SU-DHL-6 (cell line): ENCODE results near the gene DVL1.

Experiments
- EZH2phosphoT487 ChIP-seq: fragments of 200-600 bp; sonication (generic), shearing (Covaris generic); conservative IDR thresholded peaks from 2 replicates; pipeline ENCODE4 v1.6.1; 2018; ENCODE audit warnings: mild to moderate bottlenecking, antibody characterized with exemption, low read length, moderate library complexity, mixed read lengths
- TF ChIP-seq, protein P1 (sequence below): fragments of 200-600 bp; sonication (generic); IDR thresholded peaks from one replicate; pipeline ENCODE4 v1.5.1; 2017; ENCODE audit warnings: antibody characterized with exemption, mild to moderate bottlenecking, low read length, moderate library complexity; ENCODE audit not compliant: insufficient read depth, poor library complexity, severe bottlenecking

DNA sequence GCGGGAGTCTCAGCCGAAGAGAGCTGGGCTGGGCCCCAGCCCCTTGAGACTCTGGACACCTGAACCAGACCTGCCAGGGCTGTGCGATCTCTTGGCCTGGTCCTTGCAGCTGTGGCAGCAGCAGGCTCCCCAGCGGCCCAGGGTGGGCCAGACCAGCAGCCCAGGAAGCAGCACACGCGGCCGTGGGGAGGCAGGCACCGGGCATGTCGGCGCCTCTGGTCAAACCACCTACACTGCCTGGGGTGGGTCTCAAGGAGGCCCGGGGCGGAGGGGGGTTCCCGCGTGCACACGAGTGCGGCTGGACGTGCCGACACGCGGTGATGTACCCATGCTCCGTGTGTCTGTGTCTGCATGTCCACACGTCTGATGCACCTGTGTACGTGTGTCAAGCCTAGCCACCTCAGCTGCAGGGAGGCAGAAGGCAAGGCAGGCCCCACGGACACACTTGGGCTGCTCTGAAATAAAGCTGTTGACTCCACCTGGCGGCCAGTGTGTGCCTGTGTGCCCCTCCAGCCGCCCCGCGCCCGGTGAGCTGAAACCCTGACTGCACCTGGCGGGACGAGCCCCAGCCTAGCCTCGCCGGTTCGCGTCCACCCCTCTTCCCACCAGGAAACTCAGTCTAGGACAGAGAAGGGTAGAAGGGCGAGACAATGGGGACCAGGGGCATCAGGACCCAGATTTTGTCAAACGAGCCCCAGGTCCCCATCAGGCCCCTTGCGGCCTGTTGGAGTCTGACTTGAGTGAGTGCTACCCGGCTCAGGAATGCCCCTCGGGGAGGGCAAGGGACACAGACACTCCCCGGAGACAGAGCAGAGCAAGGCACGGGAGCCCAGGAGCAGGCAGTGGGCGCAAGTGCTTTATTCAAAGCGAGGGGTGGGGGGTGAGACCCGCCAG is 57.4 kb downstream of the DVL1 start:
- TF ChIP-seq, protein P1, sequence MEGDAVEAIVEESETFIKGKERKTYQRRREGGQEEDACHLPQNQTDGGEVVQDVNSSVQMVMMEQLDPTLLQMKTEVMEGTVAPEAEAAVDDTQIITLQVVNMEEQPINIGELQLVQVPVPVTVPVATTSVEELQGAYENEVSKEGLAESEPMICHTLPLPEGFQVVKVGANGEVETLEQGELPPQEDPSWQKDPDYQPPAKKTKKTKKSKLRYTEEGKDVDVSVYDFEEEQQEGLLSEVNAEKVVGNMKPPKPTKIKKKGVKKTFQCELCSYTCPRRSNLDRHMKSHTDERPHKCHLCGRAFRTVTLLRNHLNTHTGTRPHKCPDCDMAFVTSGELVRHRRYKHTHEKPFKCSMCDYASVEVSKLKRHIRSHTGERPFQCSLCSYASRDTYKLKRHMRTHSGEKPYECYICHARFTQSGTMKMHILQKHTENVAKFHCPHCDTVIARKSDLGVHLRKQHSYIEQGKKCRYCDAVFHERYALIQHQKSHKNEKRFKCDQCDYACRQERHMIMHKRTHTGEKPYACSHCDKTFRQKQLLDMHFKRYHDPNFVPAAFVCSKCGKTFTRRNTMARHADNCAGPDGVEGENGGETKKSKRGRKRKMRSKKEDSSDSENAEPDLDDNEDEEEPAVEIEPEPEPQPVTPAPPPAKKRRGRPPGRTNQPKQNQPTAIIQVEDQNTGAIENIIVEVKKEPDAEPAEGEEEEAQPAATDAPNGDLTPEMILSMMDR: peak; percentile 65
- TF ChIP-seq EZH2phosphoT487: no peak
